HG02870 (cell line): ENCODE results near the gene SFRP5.

Experiments
- ATAC-seq: cut with Tn5 transposase; IDR thresholded peaks from one replicate; pipeline ENCODE4 v1.9.1; 2021; ENCODE audit warnings: mild to moderate bottlenecking, moderate library complexity; ENCODE audit not compliant: unreplicated experiment

The SFRP5 gene

GRCh38 chr10:97743169-97743943, 28.4 kb downstream of the SFRP5 start:
- no peak for ATAC-seq

GRCh38 chr10:97740613-97741012, 31.2 kb downstream of the SFRP5 start:
- ATAC-seq = no peak

GRCh38 chr10:97738616-97739015, 33.2 kb downstream of the SFRP5 start:
- ATAC-seq = no peak

GRCh38 chr10:97737770-97738265, 34.0 kb downstream of the SFRP5 start:
- peak; percentile 20 for ATAC-seq

- ATAC-seq = peak; percentile 83
These were observed 34.7 kb downstream of the SFRP5 start, which contains the start of gene ZFYVE27 for GRCh38 chr10:97736902-97737769. ZFYVE27 (plus strand) TSS chr10:97737128; CDS start chr10:97738478, 1,350 bp downstream.

GRCh38 chr10:97736403-97736901, 35.3 kb downstream of the SFRP5 start:
- ATAC-seq = peak; percentile 24

GRCh38 chr10:97734021-97734420, 37.8 kb downstream of the SFRP5 start:
- no peak for ATAC-seq

GRCh38 chr10:97733256-97733655, 38.5 kb downstream of the SFRP5 start:
- no peak for ATAC-seq

GRCh38 chr10:97732052-97732359, 39.8 kb downstream of the SFRP5 start:
- no peak for ATAC-seq

- ATAC-seq = no peak
These were observed 40.3 kb downstream of the SFRP5 start for GRCh38 chr10:97731346-97732051.

- no peak for ATAC-seq
These were observed 42.8 kb downstream of the SFRP5 start for GRCh38 chr10:97729014-97729413.

- ATAC-seq = no peak
These were observed 45.1 kb downstream of the SFRP5 start for GRCh38 chr10:97726636-97727178.

- ATAC-seq = no peak
These were observed 47.4 kb downstream of the SFRP5 start for GRCh38 chr10:97724341-97724941.

- ATAC-seq = no peak
These were observed 48.8 kb downstream of the SFRP5 start for GRCh38 chr10:97723001-97723400.

GRCh38 chr10:97721871-97722780, 49.7 kb downstream of the SFRP5 start:
- no peak for ATAC-seq

GRCh38 chr10:97719602-97720001, 52.2 kb downstream of the SFRP5 start:
- ATAC-seq = no peak

GRCh38 chr10:97718659-97719142, 53.1 kb downstream of the SFRP5 start:
- no peak for ATAC-seq

- no peak for ATAC-seq
These were observed 53.6 kb downstream of the SFRP5 start for GRCh38 chr10:97718178-97718577.

GRCh38 chr10:97717627-97718026, 54.2 kb downstream of the SFRP5 start:
- no peak for ATAC-seq
